Subcutaneous adipose tissue (tissue), 4 donors: ENCODE data around the gene NMRK1. TPM values are rescaled to one million over a fixed set of nuclear protein-coding genes. Genes with fewer than 3 reads are reported as not detected.

Source experiments
- CTCF ChIP-seq: fragments of 450-650 bp; IDR thresholded peaks from one replicate; pipeline ENCODE4 v1.5.1; 2016; ENCODE audit warnings: low read depth, mild to moderate bottlenecking, control low read depth, antibody characterized with exemption, moderate library complexity
- total RNA-seq, 4 donors: library from RNA; depleted of rRNA; stranded (reverse); fragments of >200 nt; gene quantifications; one replicate each; pipeline ENCODE4 v1.1.0, GENCODE V29; 2016

The NMRK1 gene
- total RNA-seq, 4 donors from 2014 or later: 23.6 to 44.1 (median 29.3) TPM

- TF ChIP-seq CTCF: no peak
These were observed 23.2 kb upstream of the NMRK1 start for GRCh38 chr9:75111019-75111622.

DNA sequence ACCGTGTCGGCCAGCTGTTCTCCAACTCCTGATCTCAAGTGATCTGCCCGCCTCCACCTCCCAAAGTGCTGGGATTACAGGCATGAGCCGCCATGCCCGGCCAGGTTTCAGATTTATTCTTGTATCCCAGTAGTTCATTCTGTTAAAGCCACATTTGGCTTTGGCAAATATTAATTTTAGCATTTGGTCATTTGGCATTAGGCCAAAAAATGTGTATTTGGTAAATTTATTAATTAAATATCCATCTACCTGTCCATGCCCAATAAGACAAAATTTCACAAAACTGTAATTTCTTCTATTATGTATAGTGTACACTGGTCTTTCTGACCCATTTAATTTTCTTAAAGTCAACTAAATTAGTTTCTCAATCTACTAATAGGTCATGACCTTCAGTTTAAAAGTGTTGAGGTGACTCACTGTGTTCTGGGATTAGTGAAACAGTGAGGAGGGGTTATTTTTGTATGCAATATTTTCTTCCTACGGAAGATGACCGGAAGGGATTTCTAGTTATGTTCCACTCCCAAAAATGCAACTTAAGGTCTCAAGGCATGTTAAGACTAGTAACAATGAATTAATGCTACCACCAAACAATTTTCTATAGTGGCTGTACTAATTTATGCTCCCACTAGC lies 21.4 kb upstream of the NMRK1 start:
- TF ChIP-seq CTCF: no peak

DNA sequence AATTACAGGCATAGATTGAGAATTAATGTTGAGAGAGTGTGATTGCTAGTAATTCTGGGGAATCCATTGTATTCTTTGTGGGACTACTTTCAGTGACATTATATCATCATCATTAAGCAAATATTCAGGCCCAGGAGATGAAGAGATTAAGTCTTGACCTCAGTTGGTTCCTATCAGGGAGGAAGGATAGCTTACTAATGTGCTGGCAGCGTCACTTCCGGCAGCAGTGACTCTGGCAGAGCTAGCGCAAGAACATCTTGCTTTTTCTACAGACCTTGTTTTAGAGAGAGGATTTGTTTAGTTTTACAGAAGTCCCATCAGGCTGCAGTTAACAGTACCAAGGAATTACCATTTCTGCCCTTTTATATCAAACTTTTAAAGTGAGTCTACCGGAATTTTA lies 20.6 kb upstream of the NMRK1 start:
- TF ChIP-seq CTCF: no peak

- no peak for TF ChIP-seq CTCF
These were observed 18.9 kb upstream of the NMRK1 start for GRCh38 chr9:75106857-75107256.

GRCh38 chr9:75105841-75106240 lies 17.9 kb upstream of the NMRK1 start:
- no peak for TF ChIP-seq CTCF

DNA sequence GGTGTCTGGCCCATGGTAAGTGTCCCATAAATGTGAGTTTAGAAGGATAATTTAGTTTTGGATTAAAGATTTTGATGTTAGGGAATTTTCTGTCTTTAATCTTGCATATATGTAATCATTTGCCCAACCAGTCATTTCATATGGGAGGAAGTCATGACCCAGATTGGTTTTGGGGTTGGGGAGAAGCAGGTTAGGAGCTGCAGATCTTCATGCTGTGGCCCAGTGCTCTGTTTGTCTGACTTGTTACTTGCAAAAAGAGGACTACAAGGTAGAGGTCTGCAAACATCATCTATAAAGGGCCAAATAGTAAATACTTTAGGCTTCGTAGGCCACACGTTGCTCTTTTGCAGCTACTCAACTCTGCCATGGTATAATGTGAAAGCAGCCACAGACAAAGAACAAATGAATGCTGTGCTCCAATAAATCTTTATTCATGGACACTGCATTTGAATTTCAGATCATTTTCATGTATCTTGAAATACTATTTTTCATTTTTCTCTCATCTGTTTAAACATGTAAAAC lies 17.1 kb upstream of the NMRK1 start:
- no peak for TF ChIP-seq CTCF

DNA sequence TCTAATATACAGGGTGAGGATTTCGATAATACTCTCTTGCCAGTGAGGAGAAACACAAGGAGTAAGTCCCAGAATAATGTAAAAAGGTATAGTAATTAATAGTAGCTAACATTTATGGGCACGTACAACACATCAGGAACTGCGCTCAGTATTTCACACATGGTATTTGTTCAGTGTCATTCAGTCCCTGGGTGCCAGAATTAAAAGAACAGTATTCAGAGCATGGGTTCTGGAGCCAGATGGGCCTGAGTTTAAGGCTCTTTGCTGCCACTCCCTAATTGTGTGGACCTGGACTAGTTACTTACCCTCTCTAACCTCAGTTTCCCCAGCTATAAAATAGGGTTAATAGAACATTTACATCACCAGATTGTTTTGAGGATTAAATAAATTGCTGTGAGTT lies 16.7 kb upstream of the NMRK1 start:
- TF ChIP-seq CTCF: no peak
